ENCODE data around the gene CTNNBIP1. TPM values are rescaled to one million over a fixed set of nuclear protein-coding genes. Genes with fewer than 3 reads are reported as not detected.

Gene CTNNBIP1
- total and polyA plus RNA-seq, 9 of the 15 experiments (the other 6 are each of a cell fraction or from before 2014, with no cell fraction given) = 0.65 to 29.2 (median 14.7) TPM

DNA sequence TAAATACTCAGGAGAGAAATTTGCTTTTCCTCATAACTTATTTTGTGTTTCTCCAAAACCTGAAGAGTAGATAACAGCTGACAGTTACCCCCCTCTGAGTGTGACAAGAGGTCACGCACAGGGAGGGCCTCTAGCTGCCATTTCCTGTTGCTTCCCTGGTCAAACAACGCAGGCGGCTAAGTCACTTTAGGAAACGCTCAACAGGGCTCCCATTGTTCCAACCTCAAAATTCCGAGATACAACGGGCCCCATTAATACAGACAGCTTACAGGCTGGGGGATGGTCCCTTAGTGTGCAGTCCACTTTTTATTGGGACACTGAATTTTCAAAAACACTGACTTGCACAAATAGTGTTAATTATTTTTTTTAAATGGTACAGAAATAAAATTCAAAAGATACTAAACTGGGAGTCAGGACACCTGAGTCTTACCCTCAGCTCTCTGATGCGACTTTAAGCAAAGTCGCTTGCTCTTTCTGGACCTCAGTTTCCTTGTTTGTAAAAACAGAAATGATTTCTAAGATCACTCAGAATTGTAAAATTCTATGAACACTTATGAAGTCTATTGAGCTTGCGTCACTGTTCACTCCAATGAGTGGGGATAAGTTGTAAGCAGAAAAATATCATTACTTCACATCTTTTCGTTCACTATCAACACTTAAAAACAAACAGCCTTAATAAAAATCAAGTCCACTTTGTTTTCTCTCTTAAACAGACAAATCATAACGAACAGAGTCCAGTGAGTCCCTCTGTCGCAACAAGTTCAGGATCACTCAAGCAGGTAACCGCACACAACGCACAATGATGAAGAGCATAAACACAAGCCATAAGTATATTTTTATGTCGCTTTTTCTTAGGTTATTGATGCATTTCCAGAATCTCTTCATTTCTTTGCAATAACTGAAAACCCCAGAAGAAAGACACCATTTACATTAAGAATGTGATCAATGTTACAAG lies 19.6 kb upstream of the CTNNBIP1 start (continued):
- TF ChIP-seq, protein P1, sequence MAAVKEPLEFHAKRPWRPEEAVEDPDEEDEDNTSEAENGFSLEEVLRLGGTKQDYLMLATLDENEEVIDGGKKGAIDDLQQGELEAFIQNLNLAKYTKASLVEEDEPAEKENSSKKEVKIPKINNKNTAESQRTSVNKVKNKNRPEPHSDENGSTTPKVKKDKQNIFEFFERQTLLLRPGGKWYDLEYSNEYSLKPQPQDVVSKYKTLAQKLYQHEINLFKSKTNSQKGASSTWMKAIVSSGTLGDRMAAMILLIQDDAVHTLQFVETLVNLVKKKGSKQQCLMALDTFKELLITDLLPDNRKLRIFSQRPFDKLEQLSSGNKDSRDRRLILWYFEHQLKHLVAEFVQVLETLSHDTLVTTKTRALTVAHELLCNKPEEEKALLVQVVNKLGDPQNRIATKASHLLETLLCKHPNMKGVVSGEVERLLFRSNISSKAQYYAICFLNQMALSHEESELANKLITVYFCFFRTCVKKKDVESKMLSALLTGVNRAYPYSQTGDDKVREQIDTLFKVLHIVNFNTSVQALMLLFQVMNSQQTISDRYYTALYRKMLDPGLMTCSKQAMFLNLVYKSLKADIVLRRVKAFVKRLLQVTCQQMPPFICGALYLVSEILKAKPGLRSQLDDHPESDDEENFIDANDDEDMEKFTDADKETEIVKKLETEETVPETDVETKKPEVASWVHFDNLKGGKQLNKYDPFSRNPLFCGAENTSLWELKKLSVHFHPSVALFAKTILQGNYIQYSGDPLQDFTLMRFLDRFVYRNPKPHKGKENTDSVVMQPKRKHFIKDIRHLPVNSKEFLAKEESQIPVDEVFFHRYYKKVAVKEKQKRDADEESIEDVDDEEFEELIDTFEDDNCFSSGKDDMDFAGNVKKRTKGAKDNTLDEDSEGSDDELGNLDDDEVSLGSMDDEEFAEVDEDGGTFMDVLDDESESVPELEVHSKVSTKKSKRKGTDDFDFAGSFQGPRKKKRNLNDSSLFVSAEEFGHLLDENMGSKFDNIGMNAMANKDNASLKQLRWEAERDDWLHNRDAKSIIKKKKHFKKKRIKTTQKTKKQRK (IDR thresholded peaks at IDR 0.05; ENCODE audit: borderline replicate concordance, low read depth, low read length) = no peak
- TF ChIP-seq CHD4 (IDR thresholded peaks at IDR 0.05; ENCODE audit: insufficient read depth, insufficient replicate concordance, low read depth, low read length, poor library complexity, severe bottlenecking) = no peak
- no peak for TF ChIP-seq ESRRA (IDR thresholded peaks at IDR 0.05; ENCODE audit: borderline replicate concordance, low read depth)
- no peak for TF ChIP-seq RB1 (IDR thresholded peaks at IDR 0.05; ENCODE audit: low read depth)
- TF ChIP-seq, protein P2, sequence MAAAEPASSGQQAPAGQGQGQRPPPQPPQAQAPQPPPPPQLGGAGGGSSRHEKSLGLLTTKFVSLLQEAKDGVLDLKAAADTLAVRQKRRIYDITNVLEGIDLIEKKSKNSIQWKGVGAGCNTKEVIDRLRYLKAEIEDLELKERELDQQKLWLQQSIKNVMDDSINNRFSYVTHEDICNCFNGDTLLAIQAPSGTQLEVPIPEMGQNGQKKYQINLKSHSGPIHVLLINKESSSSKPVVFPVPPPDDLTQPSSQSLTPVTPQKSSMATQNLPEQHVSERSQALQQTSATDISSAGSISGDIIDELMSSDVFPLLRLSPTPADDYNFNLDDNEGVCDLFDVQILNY (CRISPR knock-in tag; IDR thresholded peaks at IDR 0.05) = no peak
- TF ChIP-seq EP300 (IDR thresholded peaks at IDR 0.05; ENCODE audit: low read length) = peak; percentile 89
- TF ChIP-seq SMAD4 (CRISPR knock-in tag; conservative IDR thresholded peaks at IDR 0.05) = peak; percentile 77
- TF ChIP-seq NR2C2 (CRISPR knock-in tag; IDR thresholded peaks at IDR 0.05) = peak; percentile 51; the same call in 1 of the 2 replicates
- peak; percentile 92 for TF ChIP-seq NR2C2 (tag; IDR thresholded peaks at IDR 0.05)
- TF ChIP-seq KDM1A (IDR thresholded peaks at IDR 0.05) = no peak
- TF ChIP-seq PYGO2 (tag; IDR thresholded peaks at IDR 0.05) = no peak
- peak; percentile 66 for TF ChIP-seq C11orf30 (IDR thresholded peaks at IDR 0.05; ENCODE audit: low read depth)
- TF ChIP-seq, protein P3, sequence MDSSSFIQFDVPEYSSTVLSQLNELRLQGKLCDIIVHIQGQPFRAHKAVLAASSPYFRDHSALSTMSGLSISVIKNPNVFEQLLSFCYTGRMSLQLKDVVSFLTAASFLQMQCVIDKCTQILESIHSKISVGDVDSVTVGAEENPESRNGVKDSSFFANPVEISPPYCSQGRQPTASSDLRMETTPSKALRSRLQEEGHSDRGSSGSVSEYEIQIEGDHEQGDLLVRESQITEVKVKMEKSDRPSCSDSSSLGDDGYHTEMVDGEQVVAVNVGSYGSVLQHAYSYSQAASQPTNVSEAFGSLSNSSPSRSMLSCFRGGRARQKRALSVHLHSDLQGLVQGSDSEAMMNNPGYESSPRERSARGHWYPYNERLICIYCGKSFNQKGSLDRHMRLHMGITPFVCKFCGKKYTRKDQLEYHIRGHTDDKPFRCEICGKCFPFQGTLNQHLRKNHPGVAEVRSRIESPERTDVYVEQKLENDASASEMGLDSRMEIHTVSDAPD (CRISPR knock-in tag; IDR thresholded peaks at IDR 0.05) = no peak
- no peak for TF ChIP-seq RBM17 (IDR thresholded peaks at IDR 0.05; ENCODE audit: borderline replicate concordance, low read depth, low read length)
- peak; percentile 67 for TF ChIP-seq BHLHE40 (IDR thresholded peaks at IDR 0.05; ENCODE audit: low read length)
- TF ChIP-seq BACH1 (tag; IDR thresholded peaks at IDR 0.05) = no peak
- no peak for TF ChIP-seq CSDE1 (IDR thresholded peaks at IDR 0.05)
- TF ChIP-seq ZSCAN29 (IDR thresholded peaks at IDR 0.05) = no peak
- TF ChIP-seq HMG20A (CRISPR knock-in tag; conservative IDR thresholded peaks at IDR 0.05) = no peak
- TF ChIP-seq SAFB (IDR thresholded peaks at IDR 0.05; ENCODE audit: borderline replicate concordance, low read depth, low read length) = no peak
- no peak for TF ChIP-seq ZNF12 (CRISPR knock-in tag; IDR thresholded peaks at IDR 0.05)
- no peak for TF ChIP-seq ILF3 (IDR thresholded peaks at IDR 0.05; ENCODE audit: borderline replicate concordance)
- no peak for TF ChIP-seq MCM7 (IDR thresholded peaks at IDR 0.05)
